ENCODE data around the gene RGL3. TPM values are rescaled to one million over a fixed set of nuclear protein-coding genes. Genes with fewer than 3 reads are reported as not detected.

The RGL3 gene
- total and polyA plus RNA-seq, 10 of the 15 experiments (the other 5 are each of a cell fraction or from before 2014, with no cell fraction given) = not detected

- TF ChIP-seq CBFB (IDR thresholded peaks at IDR 0.05; ENCODE audit: low read depth) (no peak), CUX1 (IDR thresholded peaks at IDR 0.05; ENCODE audit: insufficient replicate concordance, low read depth, low read length) (no peak), NRF1 (conservative IDR thresholded peaks at IDR 0.05; ENCODE audit: low read depth, low read length) (no peak), GABPA (IDR thresholded peaks at IDR 0.05; ENCODE audit: low read depth) (no peak), ETV6 (conservative IDR thresholded peaks at IDR 0.05 in 1 of 2, IDR thresholded peaks at IDR 0.05 in 1 of 2; ENCODE audit: borderline replicate concordance in 1 of 2, low read depth in 1 of 2) (no peak), JUNB (IDR thresholded peaks at IDR 0.05) (no peak), ZSCAN29 (IDR thresholded peaks at IDR 0.05) (no peak), CBX3 (IDR thresholded peaks at IDR 0.05; ENCODE audit: borderline replicate concordance, low read depth) (no peak)
These were observed 54.7 kb downstream of the RGL3 start (continued) for GRCh38 chr19:11364296-11364904.

All from GM12878 (cell line).